ENCODE results near the gene STX1A. TPM values are rescaled to one million over a fixed set of nuclear protein-coding genes. Genes with fewer than 3 reads are reported as not detected.

Gene STX1A
- total and polyA plus RNA-seq, 2 experiments from 2014 or later, result 10.9 to 12.0 TPM

DNA sequence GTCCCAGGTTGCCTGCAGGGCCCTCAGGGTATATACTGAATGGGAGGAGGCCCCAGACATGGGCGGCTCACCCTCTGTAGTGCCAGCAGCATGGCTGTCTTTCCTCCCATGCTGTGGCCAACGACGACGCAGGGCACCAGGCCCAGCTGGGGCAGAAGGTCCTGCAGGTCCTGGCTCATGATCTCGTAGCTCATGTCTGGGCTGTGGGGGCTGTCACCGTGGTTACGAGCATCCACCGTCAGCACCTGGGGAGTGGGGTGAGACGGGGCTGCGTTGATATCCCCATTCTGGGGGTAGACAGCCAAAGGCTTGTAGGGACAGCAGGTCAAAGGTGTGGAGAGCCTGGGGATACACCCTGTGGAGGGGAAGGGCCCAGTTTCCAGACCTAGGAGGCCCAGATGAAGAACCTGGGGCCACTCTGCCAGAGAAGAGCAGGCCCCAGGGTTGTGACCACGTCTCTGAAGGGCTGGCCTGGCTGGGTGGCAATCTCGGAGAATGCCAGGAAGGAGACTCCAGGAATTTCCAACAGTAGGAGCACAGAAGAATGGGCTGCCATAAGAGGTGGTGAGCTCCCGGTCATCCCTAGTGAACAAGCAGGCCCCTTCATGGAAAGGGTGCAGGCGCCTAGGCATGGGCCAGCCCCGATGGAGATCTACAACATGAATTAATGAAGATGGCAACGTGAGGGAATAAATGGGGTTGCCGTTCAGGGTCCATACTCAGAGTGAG is 18.2 kb upstream of the STX1A start:
- Histone ChIP-seq H3K9me2 (ENCODE audit: insufficient read depth) (no peaks in the 10 kb centered on the region), H3K36me3 (ENCODE audit: low read depth) (no peaks in the 10 kb centered on the region), H3K4me3 (peak overlapping the region; percentile 90), H2AFZ (peak overlapping the region; percentile 92), H3K9ac (peak overlapping the region; percentile 78), H3K4me2 (ENCODE audit: unreplicated experiment) (peak overlapping the region; percentile 91), H3K9me3 (ENCODE audit: low read depth) (no peaks in the 10 kb centered on the region), H3F3A (ENCODE audit: insufficient read depth) (no peaks in the 10 kb centered on the region), H4K20me1 (ENCODE audit: insufficient read depth) (no peaks in the 10 kb centered on the region), H3K27ac (no peak overlapping the region), H3K27me3 (replicated peaks; ENCODE audit: insufficient read depth) (no peaks in the 10 kb centered on the region), H3K4me1 (ENCODE audit: insufficient read depth) (no peaks in the 10 kb centered on the region), H3K79me2 (ENCODE audit: insufficient read depth) (no peaks in the 10 kb centered on the region)
- TF ChIP-seq EZH2 (IDR thresholded peaks at IDR 0.05; ENCODE audit: insufficient read depth, poor library complexity, severe bottlenecking) (no peak), EZH2phosphoT487 (IDR thresholded peaks at IDR 0.05; ENCODE audit: insufficient read depth, low read depth) (no peak)
- no peak for DNase-seq
- in situ Hi-C loops (cut with MboI), result no loop called here
- WGBS, 2 experiments (ENCODE audit: low coverage in 1 of 2, low lambda C conversion rate in 2 of 2, missing lambda C conversion rate in 2 of 2), result 69% methylated on average over 16 to 17 of the region's 17 CpGs

DNA sequence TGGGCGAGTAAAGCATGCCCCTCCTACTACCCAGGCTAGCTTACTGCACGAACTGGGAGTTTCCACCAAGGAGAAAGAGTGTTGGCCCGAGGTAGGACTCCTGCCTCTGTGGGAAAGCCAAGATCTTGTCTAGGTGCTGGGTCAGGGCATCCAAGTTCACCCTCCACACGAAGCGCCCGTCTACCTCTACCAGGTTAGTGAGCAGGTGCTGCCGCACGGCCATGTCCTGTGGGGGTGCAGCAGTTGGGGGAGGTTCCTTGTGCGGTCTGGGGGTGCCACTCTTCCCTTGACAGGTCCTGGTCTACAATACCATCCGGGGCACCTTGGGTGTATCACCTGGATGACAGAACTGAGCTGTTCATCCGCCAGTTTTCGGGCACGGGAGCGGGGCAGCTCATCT is 17.4 kb upstream of the STX1A start:
- no peak overlapping the region for H3K4me3 ChIP-seq
- no peak overlapping the region for H3K27ac ChIP-seq
- no peaks in the 10 kb centered on the region for H4K20me1 ChIP-seq (ENCODE audit: insufficient read depth)
- in situ Hi-C loops (cut with MboI), result no loop called here
- WGBS, 2 experiments (ENCODE audit: low coverage in 1 of 2, low lambda C conversion rate in 2 of 2, missing lambda C conversion rate in 2 of 2), result 85 to 92% methylated on average over 13 to 14 of the region's 14 CpGs
- no peaks in the 10 kb centered on the region for H3K4me1 ChIP-seq (ENCODE audit: insufficient read depth)
- TF ChIP-seq EZH2phosphoT487 (IDR thresholded peaks at IDR 0.05; ENCODE audit: insufficient read depth, low read depth) (no peak), EZH2 (IDR thresholded peaks at IDR 0.05; ENCODE audit: insufficient read depth, poor library complexity, severe bottlenecking) (no peak)
- no peak overlapping the region for H3K9ac ChIP-seq
- no peaks in the 10 kb centered on the region for H3K27me3 ChIP-seq (replicated peaks; ENCODE audit: insufficient read depth)
- H3K79me2 ChIP-seq (ENCODE audit: insufficient read depth), result no peaks in the 10 kb centered on the region
- H3K9me3 ChIP-seq (ENCODE audit: low read depth), result no peaks in the 10 kb centered on the region
- no peaks in the 10 kb centered on the region for H3K36me3 ChIP-seq (ENCODE audit: low read depth)
- DNase-seq, result no peak
- H3F3A ChIP-seq (ENCODE audit: insufficient read depth), result no peaks in the 10 kb centered on the region
- no peak overlapping the region for H2AFZ ChIP-seq
- no peaks in the 10 kb centered on the region for H3K9me2 ChIP-seq (ENCODE audit: insufficient read depth)
- no peak overlapping the region for H3K4me2 ChIP-seq (ENCODE audit: unreplicated experiment)

DNA sequence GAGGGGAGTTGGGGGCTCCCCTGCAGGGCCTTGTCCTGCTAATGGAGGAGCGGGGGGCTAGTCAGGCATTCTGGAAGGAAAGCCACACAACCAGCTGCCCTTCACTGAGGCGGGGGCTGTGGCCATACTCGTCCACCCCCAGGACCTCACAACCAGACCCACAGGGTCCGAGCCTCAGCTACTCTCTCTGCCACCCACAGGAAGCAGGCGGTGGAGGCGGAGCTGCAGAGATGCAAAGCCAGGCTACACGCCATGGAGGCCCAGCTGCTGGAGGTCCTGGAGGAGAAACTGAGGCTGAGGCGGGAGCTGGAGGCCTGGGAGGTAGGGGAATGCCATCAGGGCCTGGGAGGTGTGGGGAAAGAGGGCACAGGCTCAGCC is 16.0 kb upstream of the STX1A start:
- no peaks in the 10 kb centered on the region for H3K9me3 ChIP-seq (ENCODE audit: low read depth)
- no peaks in the 10 kb centered on the region for H3K36me3 ChIP-seq (ENCODE audit: low read depth)
- H3K27ac ChIP-seq, result peak overlapping the region; percentile 54; the same call in 1 of the 2 replicates
- TF ChIP-seq EZH2 (IDR thresholded peaks at IDR 0.05; ENCODE audit: insufficient read depth, poor library complexity, severe bottlenecking) (no peak), EZH2phosphoT487 (IDR thresholded peaks at IDR 0.05; ENCODE audit: insufficient read depth, low read depth) (no peak)
- no peaks in the 10 kb centered on the region for H3K27me3 ChIP-seq (replicated peaks; ENCODE audit: insufficient read depth)
- DNase-seq, result no peak
- H3K4me2 ChIP-seq (ENCODE audit: unreplicated experiment), result no peak overlapping the region
- no peaks in the 10 kb centered on the region for H3K79me2 ChIP-seq (ENCODE audit: insufficient read depth)
- no peak overlapping the region for H2AFZ ChIP-seq
- H4K20me1 ChIP-seq (ENCODE audit: insufficient read depth), result no peaks in the 10 kb centered on the region
- H3K9ac ChIP-seq, result peak overlapping the region; percentile 42; the same call in 1 of the 2 replicates
- in situ Hi-C loops (cut with MboI), result no loop called here
- no peaks in the 10 kb centered on the region for H3K4me1 ChIP-seq (ENCODE audit: insufficient read depth)
- no peaks in the 10 kb centered on the region for H3K9me2 ChIP-seq (ENCODE audit: insufficient read depth)
- no peak overlapping the region for H3K4me3 ChIP-seq
- no peaks in the 10 kb centered on the region for H3F3A ChIP-seq (ENCODE audit: insufficient read depth)
- WGBS, 2 experiments (ENCODE audit: low coverage in 1 of 2, low lambda C conversion rate in 2 of 2, missing lambda C conversion rate in 2 of 2), result 91 to 97% methylated on average over 8 of the region's 8 CpGs

- Histone ChIP-seq H3K27ac (peak overlapping the region; percentile 54), H3F3A (ENCODE audit: insufficient read depth) (no peaks in the 10 kb centered on the region), H3K9me2 (ENCODE audit: insufficient read depth) (no peaks in the 10 kb centered on the region), H2AFZ (no peak overlapping the region; the same call in 1 of the 2 replicates), H3K4me3 (no peak overlapping the region), H3K9ac (peak overlapping the region; percentile 42), H3K27me3 (replicated peaks; ENCODE audit: insufficient read depth) (no peaks in the 10 kb centered on the region), H3K4me2 (ENCODE audit: unreplicated experiment) (no peak overlapping the region), H3K4me1 (ENCODE audit: insufficient read depth) (no peaks in the 10 kb centered on the region), H4K20me1 (ENCODE audit: insufficient read depth) (no peaks in the 10 kb centered on the region), H3K36me3 (ENCODE audit: low read depth) (no peaks in the 10 kb centered on the region), H3K79me2 (ENCODE audit: insufficient read depth) (no peaks in the 10 kb centered on the region), H3K9me3 (ENCODE audit: low read depth) (no peaks in the 10 kb centered on the region)
- in situ Hi-C loops (cut with MboI), result no loop called here
- peak; percentile 88 for DNase-seq
- TF ChIP-seq EZH2phosphoT487 (IDR thresholded peaks at IDR 0.05; ENCODE audit: insufficient read depth, low read depth) (no peak), EZH2 (IDR thresholded peaks at IDR 0.05; ENCODE audit: insufficient read depth, poor library complexity, severe bottlenecking) (no peak)
- 55 to 56% methylated on average over 15 to 16 of the region's 16 CpGs for WGBS, 2 experiments (ENCODE audit: low coverage in 1 of 2, low lambda C conversion rate in 2 of 2, missing lambda C conversion rate in 2 of 2)
Observed at GRCh38 chr7:73734619-73735527, 15.4 kb upstream of the STX1A start.
